ENCODE results near the gene PTPRG.

Gene PTPRG

DNA sequence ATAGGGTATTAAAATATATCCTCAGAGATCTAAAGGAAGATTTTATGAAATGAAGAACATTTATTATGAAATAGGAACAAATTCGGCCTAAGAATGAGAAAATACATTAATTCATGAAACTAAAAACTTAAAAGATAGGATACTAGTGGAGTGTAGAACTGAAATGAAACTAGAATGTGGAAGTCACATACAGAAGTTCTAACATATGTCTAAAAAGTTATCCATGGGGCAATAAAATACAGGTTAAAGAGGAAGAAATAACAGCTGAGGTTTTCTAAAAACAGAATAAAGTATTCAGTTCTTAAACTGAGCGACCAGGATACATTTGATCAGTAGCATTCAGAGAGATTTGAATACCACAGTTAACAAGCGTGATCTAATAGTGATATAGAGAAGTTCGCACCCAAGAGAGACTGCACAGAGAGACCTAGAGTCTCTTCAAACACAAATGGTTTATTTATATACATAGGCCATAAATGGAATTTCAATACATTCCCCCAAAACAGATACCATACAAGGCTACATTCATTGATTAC lies 726.1 kb downstream of the PTPRG start:
- DNase-seq (ENCODE audit: low spot score): no peak

DNA sequence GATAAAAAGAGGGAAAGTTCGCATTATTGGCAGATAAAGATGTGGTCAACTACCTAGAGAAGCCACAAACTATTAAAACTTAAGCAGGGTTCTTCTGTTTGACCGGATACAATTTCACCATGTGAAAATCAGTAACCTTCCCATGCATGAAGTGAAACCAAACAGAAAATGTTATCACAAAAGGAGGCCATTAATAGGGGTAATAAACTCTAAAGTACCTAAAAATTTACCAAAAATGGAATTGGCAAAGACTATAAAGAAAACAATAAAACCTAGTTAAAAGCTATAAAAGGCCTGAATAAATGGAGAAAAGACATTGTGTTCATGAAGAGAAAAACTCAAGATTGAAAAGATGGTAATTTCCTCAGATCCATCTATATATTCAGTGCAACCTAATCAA lies 728.6 kb downstream of the PTPRG start:
- DNase-seq (ENCODE audit: low spot score): no peak

- no peak for DNase-seq (ENCODE audit: low spot score)
These were observed 731.8 kb downstream of the PTPRG start for GRCh38 chr3:62293051-62293780.

DNA sequence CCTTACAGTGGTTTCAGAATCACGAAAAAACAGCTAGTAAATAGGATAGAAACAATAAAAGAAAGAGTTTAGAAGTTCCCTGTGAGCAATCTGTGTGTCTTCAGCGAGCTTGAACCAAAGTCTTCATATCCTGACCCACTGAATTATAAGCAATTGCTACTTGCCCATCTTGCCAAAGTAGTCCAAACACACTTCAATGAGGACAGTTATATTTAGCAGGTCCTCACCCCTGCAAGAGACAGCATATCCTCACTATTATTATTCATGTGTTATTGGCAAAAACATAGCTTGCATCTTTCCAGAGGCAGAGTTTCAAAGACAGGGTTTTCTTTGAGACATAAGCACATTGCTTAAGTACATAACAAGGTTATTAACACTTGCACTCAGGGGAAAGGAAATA lies 734.2 kb downstream of the PTPRG start:
- DNase-seq (ENCODE audit: low spot score): no peak

- no peak for DNase-seq (ENCODE audit: low spot score)
These were observed 739.2 kb downstream of the PTPRG start for GRCh38 chr3:62300617-62301016.

DNA sequence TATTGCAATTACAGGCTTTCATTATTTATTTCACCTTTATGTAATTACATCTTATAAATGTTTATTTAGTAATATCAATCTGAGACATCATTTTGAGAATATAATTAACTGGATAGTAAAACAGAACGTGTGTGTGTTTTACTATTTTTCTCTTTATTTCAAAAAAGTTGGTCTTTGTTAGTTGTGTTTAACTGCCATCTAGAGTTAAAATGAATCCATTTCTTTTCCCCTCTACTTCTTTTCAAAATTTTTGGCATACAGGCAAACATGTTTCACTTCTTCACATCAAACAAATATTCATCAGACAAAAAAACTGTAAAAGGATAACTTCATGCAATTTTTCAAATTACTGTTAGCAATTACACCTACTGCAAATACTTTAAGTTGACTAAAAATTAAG lies 750.8 kb downstream of the PTPRG start:
- no peak for DNase-seq (ENCODE audit: low spot score)

DNA sequence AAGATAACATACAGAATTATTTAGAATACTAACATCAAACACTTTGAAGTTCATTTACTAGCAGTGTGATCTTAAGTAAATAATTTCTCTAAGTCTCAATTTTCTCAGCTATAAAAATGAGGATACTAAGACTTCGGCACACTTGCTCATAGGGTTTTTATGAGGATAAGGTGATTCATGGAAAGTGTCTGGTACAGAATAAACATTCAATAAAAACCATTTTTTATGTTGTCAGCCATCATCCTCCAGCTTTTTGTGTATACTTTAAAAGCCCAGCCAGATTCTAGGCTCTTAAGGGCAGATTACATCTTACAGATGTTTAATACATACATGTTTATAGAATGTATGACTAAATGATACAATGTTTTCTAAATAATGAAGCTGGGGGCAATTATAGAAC lies 755.2 kb downstream of the PTPRG start:
- no peak for DNase-seq (ENCODE audit: low spot score)

DNA sequence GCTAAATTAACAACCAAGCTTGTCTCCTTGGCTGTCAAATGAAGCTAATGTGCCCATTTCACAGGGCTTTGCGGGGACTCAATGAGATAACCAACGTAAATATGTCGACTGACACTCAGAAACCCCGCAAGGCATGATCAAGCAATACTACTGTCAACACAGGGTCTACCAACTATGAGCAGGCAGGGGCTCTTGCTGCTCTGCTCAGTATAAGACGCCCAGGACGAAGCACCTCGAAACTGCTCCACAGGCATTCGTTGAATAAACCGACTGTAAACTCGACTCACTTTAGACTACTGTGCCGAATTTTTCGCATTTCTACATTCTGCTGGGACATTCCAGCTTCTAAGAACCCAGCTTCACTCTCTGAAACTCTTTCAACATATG lies 757.0 kb downstream of the PTPRG start:
- DNase-seq (ENCODE audit: low spot score): no peak

DNA sequence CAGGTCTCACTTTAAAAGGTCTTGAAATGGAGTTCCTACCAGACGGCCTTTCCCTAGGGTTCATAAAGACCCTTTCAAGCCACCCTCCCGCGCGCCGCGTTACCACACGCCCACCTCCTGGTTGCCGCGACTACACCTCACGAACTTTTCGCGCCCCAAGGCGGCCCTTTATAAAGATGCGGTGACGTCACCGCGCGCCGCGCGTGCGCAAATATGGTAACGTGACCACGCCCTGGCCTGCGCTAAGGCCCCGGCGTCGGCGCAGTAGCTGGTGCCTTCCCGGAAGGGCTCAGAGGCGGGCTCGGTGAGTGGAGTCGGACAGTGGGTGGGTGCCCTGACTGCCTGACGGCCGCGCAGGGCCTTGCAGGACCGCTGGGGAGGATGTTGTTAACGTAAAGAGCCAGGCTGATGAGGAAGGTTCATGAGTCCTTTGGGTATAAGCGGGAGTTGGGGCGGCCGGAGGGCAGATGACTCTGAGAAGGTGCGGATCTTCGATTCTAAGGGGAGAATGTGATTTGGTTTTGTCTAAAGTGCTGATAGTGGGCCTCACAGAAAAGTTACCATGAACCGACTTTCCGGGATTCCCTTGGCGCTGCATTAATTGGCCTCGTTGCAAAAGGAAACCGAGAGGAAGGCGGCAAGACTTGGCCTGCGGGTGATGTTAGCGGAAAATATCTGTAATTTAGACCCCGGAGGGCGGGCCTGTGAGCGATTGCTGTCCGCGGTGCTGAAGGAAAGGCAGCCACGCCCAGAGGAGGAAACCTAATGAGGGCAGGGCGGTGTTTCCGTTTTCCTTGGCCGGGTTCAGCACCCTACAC lies 757.6 kb downstream of the PTPRG start:
- peak; percentile 69 for DNase-seq (ENCODE audit: low spot score)

DNA sequence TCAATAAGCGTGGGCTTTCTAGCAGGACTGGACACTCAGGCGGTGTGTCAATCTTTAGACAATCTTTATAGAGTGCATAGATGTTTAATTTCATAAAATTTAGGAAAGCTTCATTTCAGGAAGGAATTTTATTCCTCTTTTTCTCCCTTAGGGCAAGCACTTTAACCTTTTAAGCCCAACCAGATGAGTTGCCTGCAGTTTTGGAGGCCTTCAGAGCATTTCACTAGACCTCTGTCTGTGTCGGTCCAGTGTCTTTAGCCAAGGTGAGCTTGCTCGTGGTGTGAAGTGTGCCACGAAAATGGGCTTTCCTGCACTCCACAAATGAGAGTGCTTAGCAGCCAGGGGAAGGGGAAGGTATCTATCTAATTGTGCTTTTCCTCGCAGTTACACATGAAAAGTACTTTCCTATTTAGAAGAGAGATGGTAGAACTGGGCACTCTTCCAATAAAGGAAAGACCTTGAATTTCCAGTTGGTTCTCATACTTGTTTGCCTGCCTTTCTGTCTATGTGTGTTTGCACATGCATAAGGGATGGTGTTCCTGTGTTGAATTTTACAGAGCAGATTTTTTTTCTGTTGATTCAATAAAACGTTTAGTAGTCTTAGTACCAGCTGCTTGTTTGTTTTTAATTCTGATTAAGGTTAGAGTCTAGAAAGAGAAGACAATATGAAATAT lies 758.3 kb downstream of the PTPRG start:
- no peak for DNase-seq (ENCODE audit: low spot score)

DNA sequence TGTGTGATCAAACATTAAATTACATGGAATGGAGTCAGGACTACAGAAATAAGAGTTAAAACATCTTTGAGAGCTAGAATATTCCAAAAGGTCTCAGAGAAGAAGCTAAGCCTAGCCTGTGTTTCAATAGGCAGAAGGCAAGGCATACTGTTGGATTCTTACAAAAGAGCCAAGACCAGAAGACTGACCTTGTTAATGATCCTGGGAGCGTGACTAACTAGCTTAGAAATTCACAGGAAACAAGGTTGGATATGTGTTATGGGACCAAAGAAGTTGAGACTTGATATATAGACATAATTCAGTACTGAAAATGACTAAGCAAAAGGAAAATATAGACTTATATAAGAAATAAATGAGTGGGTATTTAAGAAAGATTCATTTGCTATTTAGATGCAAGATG lies 761.9 kb downstream of the PTPRG start:
- DNase-seq (ENCODE audit: low spot score): no peak

DNA sequence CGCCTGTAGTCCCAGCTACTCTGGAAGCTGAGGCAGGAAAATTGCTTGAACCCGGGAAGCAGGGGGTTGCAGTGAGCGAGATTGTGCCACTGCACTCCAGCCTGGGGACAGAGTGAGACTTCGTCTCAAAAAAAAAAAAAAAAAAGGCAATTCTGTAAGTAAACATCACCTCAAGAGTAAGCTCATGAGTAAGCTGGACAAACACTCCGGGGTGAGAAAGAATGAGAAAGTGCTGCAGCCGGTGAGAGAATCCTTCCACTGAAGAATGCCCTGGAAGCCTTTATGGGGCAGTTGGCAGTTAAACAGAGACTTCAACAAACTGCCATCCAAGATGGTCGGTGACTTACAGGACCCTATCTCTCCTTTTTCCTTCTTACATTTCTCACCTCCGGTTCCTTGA lies 764.5 kb downstream of the PTPRG start:
- DNase-seq (ENCODE audit: low spot score): no peak

DNA sequence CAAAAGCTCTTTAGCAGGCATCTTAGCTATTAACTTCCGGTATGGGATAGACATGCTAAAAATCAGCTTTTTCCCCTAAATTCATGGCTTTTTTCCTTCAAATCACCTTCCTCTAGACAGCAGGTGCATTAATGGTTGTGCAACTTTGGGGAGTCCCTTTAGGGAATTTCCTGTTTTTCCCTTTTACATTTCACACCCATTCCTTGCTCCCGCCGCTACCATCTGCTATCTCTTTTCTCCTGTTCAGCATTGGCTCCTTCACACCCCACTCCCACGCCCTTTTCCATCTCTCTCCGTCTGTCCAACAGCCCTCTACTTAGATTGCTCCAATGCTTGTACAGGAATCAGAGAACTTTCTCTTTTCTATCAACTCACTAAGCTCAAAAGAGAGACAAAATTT lies 768.6 kb downstream of the PTPRG start:
- no peak for DNase-seq (ENCODE audit: low spot score)

GRCh38 chr3:62332017-62332416 lies 770.6 kb downstream of the PTPRG start:
- no peak for DNase-seq (ENCODE audit: low spot score)

DNA sequence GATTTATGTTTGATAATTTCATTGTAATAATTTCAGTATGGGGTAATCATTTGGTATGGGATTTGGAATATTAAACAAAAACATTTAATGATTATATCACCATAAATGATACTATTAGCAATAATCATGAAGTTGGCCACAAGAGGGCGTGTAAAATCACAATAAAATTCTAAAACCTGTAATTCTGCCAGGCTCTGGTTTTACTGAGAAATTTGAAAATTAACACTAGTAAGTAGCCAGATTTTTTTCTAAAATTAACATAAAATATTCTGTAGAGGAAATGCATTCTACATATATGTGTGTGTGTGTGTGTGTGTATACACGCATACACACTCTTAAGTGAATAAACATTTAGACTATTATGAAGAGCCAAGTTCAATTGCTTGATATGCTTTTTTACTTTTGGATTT lies 771.5 kb downstream of the PTPRG start:
- peak; percentile 6 for DNase-seq (ENCODE audit: low spot score)

GRCh38 chr3:62335196-62335595 lies 773.8 kb downstream of the PTPRG start:
- DNase-seq (ENCODE audit: low spot score): no peak

- DNase-seq (ENCODE audit: low spot score): no peak
These were observed 782.4 kb downstream of the PTPRG start for GRCh38 chr3:62343755-62344154.

Measured in CD4-positive, alpha-beta T cell treated with Interleukin-2 at 100 ng/mL for 4 hours (primary cell).